GM20431 (cell line): ENCODE measurements around the gene NCKAP5.
"Not testable (repeated sequence)": the region's sequence is repeated elsewhere in the genome, so short reads cannot be mapped to it uniquely, and the experiment has no call there.

Experiments
- in situ Hi-C: fragments of 300-500 bp; cut with MseI, MboI; formaldehyde crosslinking; loops from one replicate; pipeline ENCODE4 v1.15.0; 2020; ENCODE audit warnings: low sequenced_read_pairs; ENCODE audit not compliant: unreplicated experiment

NCKAP5 gene

DNA sequence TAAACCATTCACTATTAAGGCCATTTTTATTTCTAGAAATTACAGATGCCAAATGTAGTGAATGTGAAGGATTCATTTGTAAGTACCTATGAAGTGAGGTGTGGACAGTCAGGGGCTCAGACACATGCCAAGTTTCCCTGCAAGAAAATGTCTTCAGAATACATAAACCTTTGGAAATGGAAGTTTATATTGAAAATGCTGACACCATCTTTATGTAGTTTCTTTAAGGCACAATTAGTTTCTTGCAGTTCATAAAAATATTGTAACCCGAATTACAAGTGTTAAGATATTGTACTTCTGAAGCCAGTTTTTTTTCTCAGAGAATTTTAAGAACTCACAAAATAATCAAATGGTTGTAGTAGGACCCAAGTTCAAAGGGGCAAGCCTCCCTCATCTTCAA, 832.2 kb downstream of the NCKAP5 start:
- in situ Hi-C loops: no loop called here

DNA sequence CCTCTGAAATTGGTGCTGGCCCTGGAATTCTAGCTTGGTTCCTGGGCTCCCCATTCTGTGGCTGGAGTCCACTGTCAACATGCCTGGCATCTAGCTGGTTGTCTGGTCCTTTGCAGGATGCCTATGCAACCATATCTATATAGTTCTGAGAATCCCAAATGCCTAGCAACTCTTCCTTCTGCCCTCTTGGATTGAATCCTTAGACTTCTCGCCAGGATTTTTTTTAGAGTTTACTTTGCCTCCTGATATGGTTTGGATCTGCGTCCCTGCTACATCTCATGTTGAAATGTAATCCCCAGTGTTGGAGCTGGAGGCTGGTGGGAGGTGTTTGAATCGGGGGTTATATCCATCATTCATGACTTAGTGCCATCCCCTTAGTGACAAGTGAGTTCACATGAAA, 833.3 kb downstream of the NCKAP5 start:
- in situ Hi-C loops: no loop called here

DNA sequence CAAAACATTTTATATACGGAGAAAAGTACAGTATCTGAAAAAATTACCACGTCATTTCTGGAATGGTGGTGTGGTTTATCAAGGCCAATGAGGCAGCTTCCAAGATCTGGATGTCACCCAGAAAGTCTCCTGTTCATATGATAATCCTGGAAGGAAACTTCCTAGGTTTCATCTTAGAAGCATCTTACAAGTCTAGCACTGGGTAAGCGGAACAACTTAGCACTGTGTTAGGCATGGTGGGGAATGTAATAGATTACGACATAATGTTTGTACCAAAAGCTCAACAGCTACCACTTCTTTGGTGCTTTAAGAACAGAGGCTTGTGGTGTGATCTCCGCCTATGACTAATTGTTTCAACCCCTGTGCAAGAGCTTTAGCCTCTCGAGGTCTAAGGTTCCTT, 835.2 kb downstream of the NCKAP5 start:
- in situ Hi-C loops: no loop called here

DNA sequence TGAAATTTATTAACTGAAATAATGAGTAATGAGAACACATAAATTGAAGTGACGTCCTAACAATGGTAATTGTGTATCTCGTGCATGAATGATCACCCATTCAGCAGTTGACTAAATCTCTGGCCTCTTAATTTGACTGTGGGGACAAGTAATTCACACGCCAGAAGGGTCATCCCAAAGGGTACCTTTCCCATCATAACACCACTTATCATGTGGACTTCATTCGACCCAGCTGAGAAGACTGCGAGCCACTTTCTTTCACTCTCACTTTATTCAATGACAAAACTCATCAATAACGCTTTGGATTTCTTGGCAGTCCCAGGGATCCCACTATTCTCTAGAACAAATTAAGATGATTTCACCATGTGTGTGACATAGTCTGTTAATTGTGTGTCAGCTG, 835.6 kb downstream of the NCKAP5 start:
- in situ Hi-C loops: no loop called here

DNA sequence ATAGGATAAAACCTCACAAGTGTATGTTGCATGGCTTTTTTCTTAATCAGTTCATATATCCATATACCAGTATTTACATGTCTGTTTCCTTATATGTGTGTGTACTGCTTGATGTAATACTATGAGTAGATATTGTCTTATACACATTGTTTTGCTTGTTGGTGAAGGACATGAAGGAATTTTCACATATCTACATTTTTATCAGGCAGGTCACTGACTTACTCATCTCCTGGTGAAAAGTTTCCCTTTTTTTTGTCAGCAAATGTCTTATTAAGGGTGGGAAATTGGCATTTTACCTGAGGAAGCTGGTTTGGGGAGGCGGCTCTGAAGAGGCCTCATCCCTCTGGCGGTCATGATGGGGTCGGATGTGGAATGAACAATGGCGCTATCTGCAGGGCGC, 836.8 kb downstream of the NCKAP5 start:
- in situ Hi-C loops: no loop called here

DNA sequence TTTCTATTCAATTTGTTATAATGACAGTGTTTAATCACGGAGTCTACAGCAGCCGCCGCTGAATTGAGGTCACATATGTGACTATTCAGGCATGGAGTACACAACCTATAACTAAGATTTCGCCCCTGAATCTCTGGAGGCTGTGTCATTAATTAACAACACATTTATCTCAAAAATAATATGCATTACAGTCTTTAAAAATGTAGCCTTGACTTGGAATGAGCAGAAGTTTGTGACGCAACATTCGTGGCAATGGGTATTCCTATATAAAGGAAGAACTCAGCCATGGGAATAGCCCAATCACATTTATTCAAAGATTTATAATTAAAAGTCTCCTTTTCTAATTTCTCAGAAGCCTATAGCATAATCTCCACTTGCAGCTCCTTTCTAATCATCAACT, 837.7 kb downstream of the NCKAP5 start:
- in situ Hi-C loops: no loop called here

DNA sequence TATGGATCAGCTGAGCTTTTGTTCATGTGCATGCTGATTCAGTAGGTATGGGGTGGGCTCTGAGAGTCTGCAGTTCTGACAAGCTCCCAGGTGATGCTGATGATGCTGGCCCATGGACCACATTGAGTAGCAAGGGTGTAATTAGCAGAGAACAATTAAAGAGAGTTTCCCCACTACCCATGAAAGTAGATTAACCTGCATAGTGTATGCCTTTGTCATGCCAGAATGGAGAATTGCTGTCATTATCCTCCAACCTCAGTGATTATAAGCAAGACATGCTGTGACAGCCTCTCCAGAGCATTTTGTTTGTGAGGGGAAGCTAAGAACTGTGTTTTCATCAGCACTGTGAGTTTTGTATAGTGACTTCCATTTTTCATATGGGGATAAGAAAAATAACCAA, 838.7 kb downstream of the NCKAP5 start:
- in situ Hi-C loops: no loop called here

DNA sequence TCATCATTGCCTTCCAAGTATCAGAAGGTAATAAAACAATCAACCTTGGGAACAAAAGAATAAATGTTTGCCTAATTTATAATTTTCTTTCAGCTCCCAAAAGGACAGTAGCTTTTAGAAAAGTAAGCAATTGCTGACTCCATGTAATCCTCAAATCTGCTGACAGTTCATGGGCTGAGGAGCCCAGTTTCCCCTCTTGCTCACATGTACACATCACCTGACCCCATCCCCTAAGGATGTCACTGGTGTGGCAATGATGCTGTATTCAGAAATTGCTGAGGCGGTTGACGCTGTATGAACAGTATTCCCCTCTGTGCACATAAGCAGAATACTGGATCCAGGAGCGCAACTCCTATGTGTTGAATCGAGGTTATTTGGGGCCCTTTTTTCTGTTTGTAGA, 842.1 kb downstream of the NCKAP5 start:
- in situ Hi-C loops: no loop called here

DNA sequence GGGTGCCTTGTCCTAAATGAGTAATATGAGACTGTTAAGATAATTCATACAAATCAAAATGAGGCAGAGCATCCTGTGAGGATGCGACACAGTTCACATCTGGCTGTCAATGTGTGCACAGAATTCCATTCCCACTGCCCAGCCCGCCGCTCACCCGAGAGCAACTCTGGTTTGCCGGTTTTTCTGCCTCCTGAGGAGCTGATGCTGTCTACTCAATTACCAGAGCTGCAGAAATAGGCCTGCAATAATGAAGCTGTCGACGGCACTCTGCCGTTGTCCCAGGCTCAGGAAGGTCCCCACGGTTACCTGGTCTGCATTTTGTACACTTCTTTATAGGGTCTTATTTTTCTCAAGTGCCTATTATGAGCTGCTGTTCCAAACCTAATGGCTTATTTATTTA, 842.5 kb downstream of the NCKAP5 start:
- in situ Hi-C loops: no loop called here

DNA sequence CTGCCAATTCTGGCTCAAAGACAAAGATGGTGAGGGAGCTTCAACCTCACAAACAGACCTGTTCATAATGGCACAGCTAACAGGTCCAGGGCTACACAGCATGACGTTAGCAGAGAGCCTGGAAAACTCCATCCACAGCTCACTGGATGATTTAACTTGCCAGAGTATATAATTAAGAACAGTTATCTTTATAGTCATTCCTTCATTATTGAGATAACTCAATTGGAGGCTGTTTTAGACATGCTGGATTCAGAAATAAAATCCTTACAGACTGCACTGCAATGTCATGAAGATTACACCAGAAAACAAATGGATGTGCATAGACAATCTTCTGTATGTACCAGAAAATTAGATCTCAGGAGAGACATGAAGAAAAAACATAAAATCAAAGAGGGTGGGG, 843.1 kb downstream of the NCKAP5 start:
- in situ Hi-C loops: no loop called here

DNA sequence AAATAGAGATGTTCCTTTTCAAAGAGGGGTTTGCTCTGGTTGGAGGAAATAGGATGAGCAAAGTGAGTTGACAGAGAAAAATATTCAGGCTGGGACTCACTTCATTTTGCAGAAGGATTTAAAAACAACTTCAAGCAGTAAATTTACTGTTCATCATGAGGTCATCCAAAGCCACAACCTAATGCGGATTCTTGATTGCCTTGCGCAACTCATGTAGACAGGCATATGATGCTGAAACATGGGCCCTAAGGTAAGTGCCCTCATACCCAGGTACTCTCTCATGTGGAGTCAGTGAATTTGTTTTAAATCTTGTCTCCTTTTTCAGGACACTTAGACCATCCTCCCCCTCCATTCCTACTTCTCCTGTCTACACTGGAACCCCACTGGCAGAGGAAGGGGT, 846.3 kb downstream of the NCKAP5 start:
- in situ Hi-C loops: no loop called here

DNA sequence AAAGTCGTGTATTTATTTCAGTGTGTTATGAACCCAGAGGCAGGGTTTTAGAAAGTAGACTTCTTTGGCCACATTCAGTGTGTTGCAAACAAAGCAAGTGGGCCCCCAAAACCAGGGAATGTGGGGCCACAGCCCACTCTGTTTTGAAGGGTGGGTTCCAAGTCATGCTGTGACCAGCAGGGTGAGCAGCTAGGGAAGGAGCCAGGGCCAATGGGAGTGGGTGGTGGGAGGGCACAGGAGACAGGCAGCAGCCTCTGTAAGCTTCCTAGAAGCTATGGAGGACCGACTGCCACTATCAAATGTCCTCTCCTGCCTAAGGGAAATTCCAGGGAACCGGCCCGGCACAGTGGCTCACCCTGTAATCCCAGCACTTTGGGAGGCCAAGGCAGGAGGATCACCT, 847.9 kb downstream of the NCKAP5 start:
- in situ Hi-C loops: no loop called here

DNA sequence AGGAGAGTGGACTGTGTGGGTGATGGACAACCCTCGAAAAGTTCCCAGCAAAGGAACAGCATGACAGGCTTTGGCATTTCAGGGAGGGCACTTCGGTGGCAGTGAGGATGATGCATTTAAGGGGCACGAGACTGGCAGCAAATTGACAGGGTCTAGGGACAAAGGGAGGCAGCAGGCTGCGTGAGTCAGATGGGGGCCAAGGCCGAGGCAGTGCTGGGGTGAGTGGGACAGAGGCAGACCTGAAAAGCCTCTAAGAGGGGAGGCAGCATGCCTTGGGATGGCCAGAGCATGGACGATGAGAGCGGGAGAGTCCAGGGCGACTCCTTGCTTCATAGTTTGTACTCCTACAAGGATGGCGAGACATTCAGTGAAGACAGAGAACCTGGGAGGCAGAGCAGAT, 848.8 kb downstream of the NCKAP5 start:
- in situ Hi-C loops: no loop called here

DNA sequence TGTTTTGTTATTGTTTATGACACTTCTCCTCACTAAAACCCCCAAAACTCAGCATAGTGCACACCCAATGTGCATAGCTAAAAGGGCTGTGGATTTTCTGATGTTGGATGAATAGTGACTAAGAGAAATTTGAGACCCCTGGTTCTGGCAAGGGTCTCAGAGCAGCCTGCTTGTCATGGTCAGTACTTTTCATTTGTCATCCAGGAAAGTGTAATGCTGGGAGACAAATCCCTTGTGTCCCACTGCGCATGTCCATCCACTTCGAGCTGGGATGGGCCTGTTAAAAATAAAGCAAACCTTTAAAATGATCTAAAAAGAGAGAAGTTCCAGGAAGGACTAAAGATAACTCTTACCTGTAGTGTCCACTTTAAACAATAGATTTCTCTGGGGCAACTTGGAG, 851.3 kb downstream of the NCKAP5 start:
- in situ Hi-C loops: no loop called here

DNA sequence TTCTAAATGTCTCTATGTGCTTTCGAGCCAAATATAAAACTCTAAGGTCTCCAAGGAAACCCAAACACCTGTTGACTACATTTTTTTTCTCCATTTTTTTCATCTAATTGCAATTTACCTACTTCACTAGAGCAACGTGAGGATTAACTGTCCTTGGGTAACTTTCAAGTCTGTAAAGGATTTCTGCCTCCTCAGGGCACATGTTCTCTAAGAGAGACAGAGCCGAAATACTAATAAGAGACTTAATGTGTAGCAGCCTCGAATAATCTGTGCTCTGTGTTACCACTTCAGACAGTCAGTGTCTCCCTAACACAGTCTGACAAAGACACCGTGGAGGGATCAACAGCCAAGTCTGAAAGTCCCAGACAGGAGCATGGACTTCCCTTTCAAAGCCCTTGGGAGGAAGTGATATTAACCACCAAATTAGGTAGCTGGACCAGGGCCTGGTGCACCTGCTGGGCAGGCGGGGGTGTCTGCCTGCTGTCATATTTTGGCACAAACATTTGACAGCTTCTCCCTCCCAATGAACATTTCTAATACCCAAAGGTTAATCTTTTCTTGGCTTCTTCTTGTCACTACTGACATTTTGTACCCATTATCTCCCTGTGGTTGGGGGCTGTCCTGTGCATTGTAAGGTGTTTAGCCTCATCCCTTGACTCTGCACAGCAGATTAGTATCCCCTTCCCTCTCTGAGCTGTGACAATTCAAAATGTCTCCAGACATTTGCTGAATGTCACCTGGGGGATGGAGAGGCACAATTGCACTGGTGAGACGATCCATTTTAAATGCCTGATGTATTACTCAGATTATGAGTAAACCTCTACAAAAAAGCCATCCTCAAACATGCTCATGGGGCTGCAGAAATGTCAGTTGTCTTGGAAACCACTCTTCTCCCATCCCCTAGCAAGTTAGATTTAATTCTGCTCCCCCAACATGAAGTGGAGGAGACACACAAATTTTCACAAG, 852.6 kb downstream of the NCKAP5 start:
- in situ Hi-C loops: no loop called here

DNA sequence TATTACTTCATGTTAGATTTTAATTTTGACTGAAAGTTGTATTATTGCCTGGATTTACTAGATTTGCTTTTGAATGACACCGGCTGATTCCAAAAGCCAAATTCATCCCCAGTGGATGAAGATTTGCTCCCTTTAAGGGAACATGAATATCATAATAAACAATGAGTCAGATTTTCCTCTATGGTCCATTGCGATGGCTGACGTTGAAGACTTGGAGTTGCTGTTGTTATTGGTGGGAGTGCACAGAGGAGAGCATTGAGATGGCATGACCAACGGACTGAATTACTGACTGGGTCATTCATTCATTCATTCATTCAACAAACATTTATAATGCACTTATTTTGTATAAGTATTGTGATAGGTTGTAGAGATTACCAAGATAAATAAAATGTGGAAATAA, 864.9 kb downstream of the NCKAP5 start:
- in situ Hi-C loops: no loop called here

DNA sequence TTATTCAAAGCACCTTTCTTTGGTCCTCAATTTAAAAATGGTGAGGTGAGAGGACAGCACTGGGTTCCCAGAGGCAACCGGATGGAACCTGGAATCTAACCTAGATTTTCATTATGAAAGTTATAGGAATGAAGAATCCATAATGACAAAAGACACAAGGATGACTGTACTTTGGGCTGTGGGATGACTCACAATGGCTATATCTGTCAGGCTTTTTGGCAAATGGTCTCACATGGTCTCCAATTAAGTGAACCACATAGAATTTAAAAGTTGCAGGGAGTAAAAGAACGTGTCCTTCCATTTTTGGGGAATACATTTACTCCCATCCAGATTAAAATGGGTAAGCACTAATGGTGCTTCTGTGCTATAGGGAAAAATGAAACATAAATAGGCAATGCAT, 866.5 kb downstream of the NCKAP5 start:
- in situ Hi-C loops: no loop called here

DNA sequence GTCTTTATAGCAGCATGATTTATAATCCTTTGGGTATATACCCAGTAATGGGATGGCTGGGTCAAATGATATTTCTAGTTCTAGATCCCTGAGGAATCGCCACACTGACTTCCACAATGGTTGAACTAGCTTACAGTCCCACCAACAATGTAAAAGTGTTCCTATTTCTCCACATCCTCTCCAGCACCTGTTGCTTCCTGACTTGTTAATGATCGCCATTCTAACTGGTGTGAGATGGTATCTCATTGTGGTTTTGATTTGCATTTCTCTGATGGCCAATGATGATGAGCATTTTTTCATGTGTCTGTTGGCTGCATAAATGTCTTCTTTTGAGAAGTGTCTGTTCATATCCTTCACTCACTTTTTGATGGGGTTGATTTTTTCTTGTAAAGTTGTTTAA, 868.5 kb downstream of the NCKAP5 start:
- in situ Hi-C loops: not testable (repeated sequence)

DNA sequence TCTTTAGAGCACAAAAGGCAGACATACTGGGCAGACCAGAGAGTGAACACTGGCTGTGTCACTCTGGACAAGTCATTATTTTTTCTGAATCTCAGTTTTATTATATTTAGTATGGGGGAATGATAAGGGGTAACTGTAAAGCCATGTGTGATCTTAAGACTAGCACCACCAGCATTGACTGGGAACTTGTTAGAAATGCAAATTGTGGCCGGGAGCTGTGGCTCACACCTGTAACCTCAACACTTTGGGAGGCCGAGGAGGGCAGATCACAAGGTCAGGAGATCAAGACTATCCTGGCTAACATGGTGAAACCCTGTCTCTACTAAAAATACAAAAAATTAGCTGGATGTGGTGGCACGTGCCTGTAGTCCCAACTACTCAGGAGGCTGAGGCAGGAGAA, 869.9 kb downstream of the NCKAP5 start:
- in situ Hi-C loops: not testable (repeated sequence)

DNA sequence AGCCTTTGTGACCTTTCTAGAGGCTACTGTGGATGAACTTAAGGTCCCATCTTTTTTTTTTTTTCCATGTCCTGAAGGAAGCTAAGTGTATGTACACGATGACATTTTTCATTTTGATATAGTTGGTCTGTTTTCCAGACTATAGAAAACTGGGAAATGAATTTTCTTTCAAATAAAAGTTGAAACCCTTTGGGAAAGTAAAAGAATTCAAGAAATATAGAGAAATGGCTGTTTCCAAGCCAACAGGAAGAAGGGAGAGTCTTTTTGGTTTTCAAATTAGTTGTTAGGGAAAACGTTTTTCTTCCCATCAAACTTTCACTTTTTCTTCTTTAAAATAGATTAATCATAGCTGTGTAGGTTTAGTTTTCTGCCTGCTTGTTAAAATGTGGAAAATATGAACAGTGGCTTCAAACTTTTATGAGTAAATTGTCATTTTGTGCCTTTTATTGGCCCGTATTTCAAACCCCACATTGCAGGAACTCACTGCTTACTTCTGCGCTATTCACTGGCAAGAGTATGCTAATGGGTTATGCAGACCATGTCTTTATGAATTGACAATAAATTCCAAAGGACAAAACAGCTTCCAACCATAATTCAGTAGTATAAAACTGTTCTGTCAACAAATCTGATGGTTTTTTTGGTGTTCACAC, 870.6 kb downstream of the NCKAP5 start:
- in situ Hi-C loops: no loop called here

DNA sequence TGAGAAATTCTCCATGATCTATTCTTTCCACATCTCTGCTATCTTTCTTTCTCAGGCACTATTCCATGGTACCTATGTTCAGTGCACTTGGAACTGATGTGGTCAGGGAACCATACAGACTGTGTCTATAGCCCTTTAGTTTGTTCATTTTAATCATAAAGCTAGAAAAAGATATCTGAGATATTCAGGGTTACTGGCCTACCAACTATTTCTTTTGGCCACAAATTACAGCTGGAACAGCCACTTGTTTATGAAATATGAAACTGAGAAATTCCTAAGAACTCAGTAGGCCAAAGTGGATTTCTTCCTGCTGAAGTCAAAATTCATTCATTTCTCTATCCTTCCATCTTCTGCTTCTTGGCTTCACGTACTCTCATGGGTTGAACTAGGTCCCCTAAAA, 875.4 kb downstream of the NCKAP5 start:
- in situ Hi-C loops: no loop called here

DNA sequence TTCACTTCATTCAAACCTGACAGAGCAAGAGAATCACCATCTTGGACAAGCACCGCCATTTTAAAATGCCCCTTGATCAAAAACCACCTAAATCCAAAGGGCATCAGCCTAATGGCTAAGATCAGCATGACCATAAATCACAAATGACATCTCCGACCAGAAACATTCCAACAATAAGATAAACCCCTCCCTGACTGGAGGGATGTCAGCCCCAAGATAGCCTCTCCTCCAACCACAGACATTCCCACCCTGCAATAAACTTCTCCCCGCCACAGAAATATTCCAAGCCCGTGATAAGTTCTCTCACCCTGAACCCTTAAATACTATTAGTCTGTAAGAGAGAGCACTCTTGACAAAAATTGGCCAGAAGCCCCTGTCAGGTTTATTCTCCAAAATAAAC, 876.7 kb downstream of the NCKAP5 start:
- in situ Hi-C loops: no loop called here
